PC-3 (cell line): ENCODE measurements around the gene TGM5. TPM values are rescaled to one million over a fixed set of nuclear protein-coding genes. Genes with fewer than 3 reads are reported as not detected.

Source experiments
- ATAC-seq: fragments of 200-7000 bp; cut with Tn5 transposase; 2 replicates; pipeline ENCODE4 v1.9.1; 2020; ENCODE audit warnings: mild to moderate bottlenecking, moderate library complexity
- BruUV-seq: library from RNA; stranded (reverse); fragments of 400-500 nt; replicated peaks from 2 replicates; lab custom pipeline; 2021; lab: Mats Ljungman, UMichigan
- CTCF ChIA-PET: fragments of 300-600 bp; sonication (Branson Sonifier 250); formaldehyde crosslinking; loops from one replicate; lab custom pipeline; 2022; ENCODE audit warnings: antibody characterized with exemption; lab: Charles Lee
- POLR2A ChIA-PET: fragments of 300-600 bp; sonication (Branson Sonifier 250); formaldehyde crosslinking; loops from one replicate; lab custom pipeline; 2022; ENCODE audit warnings: antibody characterized with exemption; ENCODE audit not compliant: unreplicated experiment; lab: Charles Lee
- DNase-seq: peaks from one replicate; pipeline ENCODE4 v3.0.0-alpha.2; 2015
- H2AFZ ChIP-seq: fragments of 300-600 bp; sonication (generic); 2 replicates; pipeline ENCODE4 v1.6.0; 2016; ENCODE audit warnings: antibody characterized with exemption, low read length
- H3F3A ChIP-seq: fragments of 300-600 bp; sonication (generic); one replicate; pipeline ENCODE4 v1.6.0; 2017; ENCODE audit warnings: antibody characterized with exemption, low read length, control low read depth, mild to moderate bottlenecking; ENCODE audit not compliant: unreplicated experiment
- H3K27ac ChIP-seq: fragments of 300-600 bp; sonication (generic); 2 replicates; pipeline ENCODE4 v1.5.1; 2016; ENCODE audit warnings: mild to moderate bottlenecking, low read length
- H3K27me3 ChIP-seq: fragments of 300-600 bp; sonication (generic); 2 replicates; pipeline ENCODE4 v1.6.1; 2016; ENCODE audit warnings: low read length, mixed read lengths
- H3K36me3 ChIP-seq: fragments of 300-600 bp; sonication (generic); 2 replicates; pipeline ENCODE4 v1.6.1; 2016; ENCODE audit warnings: low read depth, mixed run types, low read length, mixed read lengths
- H3K4me1 ChIP-seq: fragments of 300-600 bp; sonication (generic); 2 replicates; pipeline ENCODE4 v1.5.1; 2016; ENCODE audit warnings: low read length; ENCODE audit not compliant: insufficient read depth
- H3K4me2 ChIP-seq: fragments of 300-600 bp; sonication (generic); 2 replicates; pipeline ENCODE4 v1.6.0; 2016; ENCODE audit warnings: low read length
- H3K4me3 ChIP-seq: fragments of 300-600 bp; sonication (generic); 2 replicates; pipeline ENCODE4 v1.5.1; 2016; ENCODE audit warnings: mild to moderate bottlenecking, low read length, mixed read lengths
- H3K79me2 ChIP-seq: fragments of 300-600 bp; sonication (generic); 2 replicates; pipeline ENCODE4 v1.6.1; 2017; ENCODE audit warnings: low read length, mixed read lengths
- H3K9ac ChIP-seq: fragments of 300-600 bp; sonication (generic); 2 replicates; pipeline ENCODE4 v1.6.0; 2016; ENCODE audit warnings: mild to moderate bottlenecking, low read length
- H3K9me2 ChIP-seq: fragments of 300-600 bp; sonication (generic); replicated peaks from 2 replicates; pipeline ENCODE4 v1.6.1; 2016; ENCODE audit warnings: mixed run types, low read length, mixed read lengths
- H3K9me3 ChIP-seq: fragments of 300-600 bp; sonication (generic); 2 replicates; pipeline ENCODE4 v1.6.1; 2016; ENCODE audit warnings: low read length, mixed read lengths
- H4K20me1 ChIP-seq: fragments of 300-600 bp; sonication (generic); 2 replicates; pipeline ENCODE4 v1.6.1; 2016; ENCODE audit warnings: low read length, mixed read lengths
- EZH2 ChIP-seq: fragments of 300-600 bp; sonication (generic); IDR thresholded peaks from one replicate; pipeline ENCODE4 v1.6.1; 2017; ENCODE audit warnings: antibody characterized with exemption, mild to moderate bottlenecking, low read length; ENCODE audit not compliant: unreplicated experiment
- EZH2phosphoT487 ChIP-seq: fragments of 300-600 bp; sonication (generic); IDR thresholded peaks from 2 replicates; pipeline ENCODE4 v1.6.1; 2018; ENCODE audit warnings: mild to moderate bottlenecking, antibody characterized with exemption, low read length, borderline replicate concordance
- intact Hi-C: fragments of 100-400 bp; cut with micrococcal nuclease; formaldehyde crosslinking; loops from 2 replicates; pipeline ENCODE4 v1.9.0; 2023
- total RNA-seq: library from RNA; depleted of rRNA; stranded (reverse); fragments of >200 nt; gene quantifications from 2 replicates; pipeline ENCODE4 v1.2.3, GENCODE V29; 2014; rRNA removed
- TF ChIP-seq, protein P1 (sequence below): fragments of 300-600 bp; sonication (generic); conservative IDR thresholded peaks from 2 replicates; pipeline ENCODE4 v1.5.1; 2017; ENCODE audit warnings: antibody characterized with exemption, low read depth, mild to moderate bottlenecking, low read length

TGM5 gene
- total RNA-seq, 1 experiment from 2014 or later: not detected

- no peaks in the 10 kb centered on the region; the same call in 1 of the 2 replicates for H3K36me3 ChIP-seq
- TF ChIP-seq, protein P1, sequence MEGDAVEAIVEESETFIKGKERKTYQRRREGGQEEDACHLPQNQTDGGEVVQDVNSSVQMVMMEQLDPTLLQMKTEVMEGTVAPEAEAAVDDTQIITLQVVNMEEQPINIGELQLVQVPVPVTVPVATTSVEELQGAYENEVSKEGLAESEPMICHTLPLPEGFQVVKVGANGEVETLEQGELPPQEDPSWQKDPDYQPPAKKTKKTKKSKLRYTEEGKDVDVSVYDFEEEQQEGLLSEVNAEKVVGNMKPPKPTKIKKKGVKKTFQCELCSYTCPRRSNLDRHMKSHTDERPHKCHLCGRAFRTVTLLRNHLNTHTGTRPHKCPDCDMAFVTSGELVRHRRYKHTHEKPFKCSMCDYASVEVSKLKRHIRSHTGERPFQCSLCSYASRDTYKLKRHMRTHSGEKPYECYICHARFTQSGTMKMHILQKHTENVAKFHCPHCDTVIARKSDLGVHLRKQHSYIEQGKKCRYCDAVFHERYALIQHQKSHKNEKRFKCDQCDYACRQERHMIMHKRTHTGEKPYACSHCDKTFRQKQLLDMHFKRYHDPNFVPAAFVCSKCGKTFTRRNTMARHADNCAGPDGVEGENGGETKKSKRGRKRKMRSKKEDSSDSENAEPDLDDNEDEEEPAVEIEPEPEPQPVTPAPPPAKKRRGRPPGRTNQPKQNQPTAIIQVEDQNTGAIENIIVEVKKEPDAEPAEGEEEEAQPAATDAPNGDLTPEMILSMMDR: no peak
- TF ChIP-seq EZH2phosphoT487: no peak
- TF ChIP-seq EZH2: no peak
- peaks cover 6% of the 10 kb centered on the region; the same call in 1 of the 2 replicates for H3K79me2 ChIP-seq
- peak overlapping the region; percentile 85 for H2AFZ ChIP-seq
- no TSS peak for BruUV-seq
- peak overlapping the region; percentile 35 for H3K27ac ChIP-seq
- DNase-seq (no peak), ATAC-seq (no peak)
- intact Hi-C loops: loop anchor here (10.0 kb wide), 2 partner anchors 80 to 480 kb away; partner anchors contain the start of gene UBR1
- no peak overlapping the region for H3K9ac ChIP-seq
- H3K9me3 ChIP-seq: no peaks in the 10 kb centered on the region
- no peaks in the 10 kb centered on the region for H4K20me1 ChIP-seq
- H3K4me3 ChIP-seq: peak overlapping the region; percentile 92; the same call in 1 of the 2 replicates
- H3K4me1 ChIP-seq: peaks cover 24% of the 10 kb centered on the region
- ChIA-PET POLR2A (interaction anchor here (0.7 kb wide), 1 partner anchor 17 kb away, joined by 4 read pairs; no protein-coding TSS in a partner anchor), CTCF (interaction anchor here (0.6 kb wide), 1 partner anchor 15 kb away, joined by 5 read pairs; no protein-coding TSS in a partner anchor)
- H3K27me3 ChIP-seq: no peaks in the 10 kb centered on the region
- no peaks in the 10 kb centered on the region for H3F3A ChIP-seq
- H3K9me2 ChIP-seq: no peaks in the 10 kb centered on the region
- H3K4me2 ChIP-seq: peak overlapping the region; percentile 96
These were observed 82.2 kb downstream of the TGM5 start for GRCh38 chr15:43184407-43185124.

DNA sequence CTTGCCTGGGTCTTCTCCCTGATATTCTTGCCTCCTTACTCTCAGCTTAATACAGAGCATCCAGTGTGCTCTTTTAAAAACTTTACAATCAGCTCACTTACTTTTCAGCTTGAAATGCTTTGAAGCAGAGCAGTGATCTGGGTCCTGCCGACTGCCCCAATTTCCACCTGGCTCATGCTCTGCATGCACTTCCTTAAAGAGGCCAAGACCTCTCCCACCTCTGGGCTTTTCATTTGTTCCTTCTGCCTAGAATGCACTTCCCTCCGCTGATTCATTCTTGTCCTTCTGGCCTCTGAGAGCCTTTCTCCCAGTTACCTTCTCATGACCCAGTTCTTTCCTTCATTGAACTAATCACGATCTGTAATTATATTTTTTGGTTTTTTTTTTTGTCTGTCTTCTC, 83.5 kb downstream of the TGM5 start:
- Histone ChIP-seq H3K4me2 (no peak overlapping the region), H3K4me1 (peaks cover 24% of the 10 kb centered on the region), H3K36me3 (no peaks in the 10 kb centered on the region; the same call in 1 of the 2 replicates), H2AFZ (no peak overlapping the region), H3K79me2 (peaks cover 6% of the 10 kb centered on the region; the same call in 1 of the 2 replicates), H3F3A (no peaks in the 10 kb centered on the region), H4K20me1 (no peaks in the 10 kb centered on the region), H3K9me3 (no peaks in the 10 kb centered on the region), H3K9ac (no peak overlapping the region), H3K27me3 (no peaks in the 10 kb centered on the region), H3K27ac (no peak overlapping the region), H3K4me3 (no peak overlapping the region), H3K9me2 (no peaks in the 10 kb centered on the region)
- no TSS peak for BruUV-seq
- ChIA-PET POLR2A (interaction anchor here (0.5 kb wide), 1 partner anchor 947 kb away, joined by 3 read pairs; no protein-coding TSS in a partner anchor), CTCF (no interaction called here)
- no peak for ATAC-seq
- DNase-seq: no peak
- intact Hi-C loops: loop anchor here (10.0 kb wide), 2 partner anchors 78 to 478 kb away; partner anchors contain the start of gene UBR1
- TF ChIP-seq EZH2 (no peak), EZH2phosphoT487 (no peak)

Other genes starting within 250 kb of the TGM5 start
- 18.3 and 22.6 TPM in 2 replicates for gene UBR1, start 160.9 kb downstream of the TGM5 start, total RNA-seq
- 19.6 and 31.6 TPM in 2 replicates for gene TMEM62, start 133.3 kb downstream of the TGM5 start, total RNA-seq
- 34.3 and 38.5 TPM in 2 replicates for gene CCNDBP1, start 81.5 kb downstream of the TGM5 start, total RNA-seq
- not detected in 2 replicates for gene EPB42, start 45.9 kb downstream of the TGM5 start, total RNA-seq
- not detected in 2 replicates for gene TGM7, start 35.3 kb upstream of the TGM5 start, total RNA-seq
- gene LCMT2, start 63.6 kb upstream of the TGM5 start, total RNA-seq: 6.7 and 7.4 TPM in 2 replicates
- 16.8 and 28.0 TPM in 2 replicates for gene ZSCAN29, start 104.1 kb upstream of the TGM5 start, total RNA-seq
- 29.7 and 40.6 TPM in 2 replicates for gene TUBGCP4, start 104.2 kb upstream of the TGM5 start, total RNA-seq
- gene TP53BP1, start 226.2 kb upstream of the TGM5 start, total RNA-seq: 51.8 and 55.7 TPM in 2 replicates